Upper lobe of left lung (tissue), 4 donors: ENCODE measurements around the gene AACS.

ENCODE experiments used
- EP300 ChIP-seq, 4 donors: sonication (generic); formaldehyde crosslinking; IDR thresholded peaks; one replicate each; pipeline ENCODE4 v1.5.1; 2017; ENCODE audit warnings: antibody characterized with exemption in 4 of 4, control low read depth in 2 of 4
- POLR2A ChIP-seq, 4 donors: fragments of 450-650 bp; IDR thresholded peaks; one replicate each; pipeline ENCODE4 v1.5.1; 2016 to 2017; ENCODE audit warnings: antibody characterized with exemption in 4 of 4, mild to moderate bottlenecking in 2 of 4
- POLR2AphosphoS5 ChIP-seq, 2 donors: sonication (generic); formaldehyde crosslinking; IDR thresholded peaks; one replicate each; pipeline ENCODE4 v1.5.1; 2017; ENCODE audit warnings: antibody characterized with exemption in 2 of 2
- TF ChIP-seq, protein P1 (sequence below), 6 experiments: fragments of 450-650 bp in 4 of 6; fragments of 200-600 bp in 2 of 6; sonication (generic) in 2 of 6; IDR thresholded peaks; one replicate each; pipeline ENCODE4 v1.5.1; 2016 to 2019; ENCODE audit warnings: antibody characterized with exemption in 6 of 6

DNA sequence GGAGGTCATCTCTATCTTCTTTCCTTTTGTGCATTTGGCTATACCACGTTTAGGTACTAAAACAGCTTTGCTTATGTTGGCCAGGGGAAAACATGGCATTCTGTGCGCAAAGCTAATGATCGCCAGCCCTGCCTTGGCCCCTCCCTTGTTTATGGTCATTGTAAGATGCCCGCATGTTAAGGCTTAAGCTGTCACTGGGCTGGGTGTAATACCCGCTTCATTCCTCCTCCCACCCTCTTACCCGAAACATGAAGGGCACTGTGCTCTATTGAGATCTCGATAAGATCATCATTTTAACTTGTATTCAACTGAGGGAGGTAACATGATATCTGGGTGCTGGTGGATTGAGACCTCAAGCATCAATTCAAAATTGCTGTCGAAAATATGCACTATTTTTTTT lies 37.1 kb upstream of the AACS start:
- TF ChIP-seq, protein P1, sequence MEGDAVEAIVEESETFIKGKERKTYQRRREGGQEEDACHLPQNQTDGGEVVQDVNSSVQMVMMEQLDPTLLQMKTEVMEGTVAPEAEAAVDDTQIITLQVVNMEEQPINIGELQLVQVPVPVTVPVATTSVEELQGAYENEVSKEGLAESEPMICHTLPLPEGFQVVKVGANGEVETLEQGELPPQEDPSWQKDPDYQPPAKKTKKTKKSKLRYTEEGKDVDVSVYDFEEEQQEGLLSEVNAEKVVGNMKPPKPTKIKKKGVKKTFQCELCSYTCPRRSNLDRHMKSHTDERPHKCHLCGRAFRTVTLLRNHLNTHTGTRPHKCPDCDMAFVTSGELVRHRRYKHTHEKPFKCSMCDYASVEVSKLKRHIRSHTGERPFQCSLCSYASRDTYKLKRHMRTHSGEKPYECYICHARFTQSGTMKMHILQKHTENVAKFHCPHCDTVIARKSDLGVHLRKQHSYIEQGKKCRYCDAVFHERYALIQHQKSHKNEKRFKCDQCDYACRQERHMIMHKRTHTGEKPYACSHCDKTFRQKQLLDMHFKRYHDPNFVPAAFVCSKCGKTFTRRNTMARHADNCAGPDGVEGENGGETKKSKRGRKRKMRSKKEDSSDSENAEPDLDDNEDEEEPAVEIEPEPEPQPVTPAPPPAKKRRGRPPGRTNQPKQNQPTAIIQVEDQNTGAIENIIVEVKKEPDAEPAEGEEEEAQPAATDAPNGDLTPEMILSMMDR (IDR thresholded peaks at IDR 0.05): no peak
- TF ChIP-seq POLR2A (IDR thresholded peaks at IDR 0.05): no peak
- TF ChIP-seq EP300 (IDR thresholded peaks at IDR 0.05): no peak
- TF ChIP-seq POLR2AphosphoS5 (IDR thresholded peaks at IDR 0.05): no peak
